Endothelial cell (in vitro differentiated cells): ENCODE results near the gene ST3GAL4. TPM values are rescaled to one million over a fixed set of nuclear protein-coding genes. Genes with fewer than 3 reads are reported as not detected.

Experiments
- DNase-seq: peaks from one replicate; pipeline ENCODE4 v3.0.0; 2021; ENCODE audit warnings: low spot score
- H3K27ac Mint-ChIP-seq: one replicate; pipeline ENCODE4 v1.8.0; 2021; ENCODE audit warnings: mixed read lengths, inconsistent platforms; ENCODE audit not compliant: unreplicated experiment
- H3K27me3 Mint-ChIP-seq: one replicate; pipeline ENCODE4 v1.8.0; 2021; ENCODE audit warnings: mild to moderate bottlenecking, moderate library complexity, mixed read lengths, inconsistent platforms; ENCODE audit not compliant: unreplicated experiment
- H3K36me3 Mint-ChIP-seq: one replicate; pipeline ENCODE4 v1.8.0; 2021; ENCODE audit warnings: mild to moderate bottlenecking, low read depth, mixed read lengths, inconsistent platforms; ENCODE audit not compliant: unreplicated experiment
- H3K4me1 Mint-ChIP-seq: one replicate; pipeline ENCODE4 v1.8.0; 2021; ENCODE audit warnings: mild to moderate bottlenecking, mixed read lengths, inconsistent platforms; ENCODE audit not compliant: unreplicated experiment
- H3K4me3 Mint-ChIP-seq: one replicate; pipeline ENCODE4 v1.8.0; 2021; ENCODE audit warnings: mild to moderate bottlenecking, mixed read lengths, inconsistent platforms; ENCODE audit not compliant: unreplicated experiment
- H3K9me3 Mint-ChIP-seq: one replicate; pipeline ENCODE4 v1.8.0; 2021; ENCODE audit warnings: mixed read lengths, inconsistent platforms; ENCODE audit not compliant: unreplicated experiment
- CTCF ChIP-seq: fragments of 200-600 bp; sonication (generic); IDR thresholded peaks from one replicate; pipeline ENCODE4 v1.5.0; 2021; ENCODE audit warnings: antibody characterized with exemption; ENCODE audit not compliant: unreplicated experiment
- total RNA-seq: library from RNA; stranded (reverse); fragmentation: NEBNext Ultra II Directional; extraction: Animal tissue kit (Norgen Biotek cat#: 25700); gene quantifications from one replicate; pipeline ENCODE4 v1.2.1, GENCODE V29; 2021; ENCODE audit not compliant: unreplicated experiment

The ST3GAL4 gene
- total RNA-seq, 1 donor from 2014 or later: 25.9 TPM

- no peaks in the 10 kb centered on the region for H3K9me3 Mint-ChIP-seq
- no peak for TF ChIP-seq CTCF
- no peaks in the 10 kb centered on the region for H3K4me1 Mint-ChIP-seq
- H3K27ac Mint-ChIP-seq: no peak overlapping the region
- no peaks in the 10 kb centered on the region for H3K36me3 Mint-ChIP-seq
- no peak overlapping the region for H3K4me3 Mint-ChIP-seq
- H3K27me3 Mint-ChIP-seq: peaks cover 6% of the 10 kb centered on the region
- DNase-seq: no peak
These were observed 102.3 kb downstream of the ST3GAL4 start for GRCh38 chr11:126457817-126458216.

GRCh38 chr11:126459691-126460281, 104.3 kb downstream of the ST3GAL4 start:
- DNase-seq: no peak
- Mint-ChIP-seq H3K4me3 (no peak overlapping the region), H3K27ac (no peak overlapping the region)

GRCh38 chr11:126460417-126461095, 105.1 kb downstream of the ST3GAL4 start:
- Mint-ChIP-seq H3K36me3 (no peaks in the 10 kb centered on the region), H3K4me3 (no peak overlapping the region), H3K4me1 (no peaks in the 10 kb centered on the region), H3K9me3 (no peaks in the 10 kb centered on the region), H3K27me3 (peaks cover 4% of the 10 kb centered on the region), H3K27ac (no peak overlapping the region)
- DNase-seq: no peak
- no peak for TF ChIP-seq CTCF

More at GRCh38 chr11:126459691-126460281, 104.3 kb downstream of the ST3GAL4 start:
- Mint-ChIP-seq H3K9me3 (no peaks in the 10 kb centered on the region), H3K36me3 (no peaks in the 10 kb centered on the region), H3K4me1 (no peaks in the 10 kb centered on the region), H3K27me3 (peaks cover 6% of the 10 kb centered on the region)
- TF ChIP-seq CTCF: no peak

GRCh38 chr11:126461096-126461440, 105.6 kb downstream of the ST3GAL4 start:
- H3K4me3 Mint-ChIP-seq: no peak overlapping the region
- no peak for TF ChIP-seq CTCF
- no peaks in the 10 kb centered on the region for H3K36me3 Mint-ChIP-seq
- H3K4me1 Mint-ChIP-seq: no peaks in the 10 kb centered on the region
- H3K27me3 Mint-ChIP-seq: peaks cover 4% of the 10 kb centered on the region
- no peak overlapping the region for H3K27ac Mint-ChIP-seq
- H3K9me3 Mint-ChIP-seq: no peaks in the 10 kb centered on the region
- no peak for DNase-seq

GRCh38 chr11:126461996-126462395, 106.5 kb downstream of the ST3GAL4 start:
- Mint-ChIP-seq H3K27me3 (peaks cover 4% of the 10 kb centered on the region), H3K27ac (no peak overlapping the region), H3K4me3 (no peak overlapping the region), H3K36me3 (no peaks in the 10 kb centered on the region), H3K4me1 (no peaks in the 10 kb centered on the region), H3K9me3 (no peaks in the 10 kb centered on the region)
- TF ChIP-seq CTCF: no peak
- DNase-seq: no peak
